GM21825 (cell line): ENCODE results near the gene LINS1.

Source experiments
- ATAC-seq: cut with Tn5 transposase; IDR thresholded peaks from one replicate; pipeline ENCODE4 v1.9.1; 2021; ENCODE audit warnings: mild to moderate bottlenecking, moderate library complexity; ENCODE audit not compliant: unreplicated experiment

LINS1 gene

GRCh38 chr15:100602064-100602822 is at the start of gene LINS1, which contains the start of gene ASB7:
Gene LINS1 (minus strand): TSS chr15:100602184. CDS start chr15:100580842, 21,342 bp downstream.
Gene ASB7 (plus strand): TSS chr15:100602589. CDS start chr15:100612217, 9,628 bp downstream.
- ATAC-seq, result peak; percentile 87

- ATAC-seq, result no peak
Observed at GRCh38 chr15:100651253-100651652, 49.3 kb upstream of the LINS1 start.

- ATAC-seq, result no peak
Observed at GRCh38 chr15:100650685-100651084, 48.7 kb upstream of the LINS1 start.

GRCh38 chr15:100648951-100649350 is 47.0 kb upstream of the LINS1 start:
- no peak for ATAC-seq

GRCh38 chr15:100645671-100646070 is 43.7 kb upstream of the LINS1 start:
- no peak for ATAC-seq

GRCh38 chr15:100642950-100643338 is 41.0 kb upstream of the LINS1 start:
- no peak for ATAC-seq

- no peak for ATAC-seq
Observed at GRCh38 chr15:100642213-100642949, 40.4 kb upstream of the LINS1 start.

- no peak for ATAC-seq
Observed at GRCh38 chr15:100638177-100638730, 36.3 kb upstream of the LINS1 start.

GRCh38 chr15:100635406-100636071 is 33.6 kb upstream of the LINS1 start:
- ATAC-seq, result no peak

- no peak for ATAC-seq
Observed at GRCh38 chr15:100633763-100634075, 31.7 kb upstream of the LINS1 start.

GRCh38 chr15:100631831-100632230 is 29.8 kb upstream of the LINS1 start:
- ATAC-seq, result no peak

- ATAC-seq, result no peak
Observed at GRCh38 chr15:100628746-100629145, 26.8 kb upstream of the LINS1 start.

GRCh38 chr15:100627789-100628395 is 25.9 kb upstream of the LINS1 start:
- peak; percentile 84 for ATAC-seq

GRCh38 chr15:100623301-100623700 is 21.3 kb upstream of the LINS1 start:
- no peak for ATAC-seq

GRCh38 chr15:100616700-100617099 is 14.7 kb upstream of the LINS1 start:
- ATAC-seq, result no peak

GRCh38 chr15:100615801-100616200 is 13.8 kb upstream of the LINS1 start:
- no peak for ATAC-seq

GRCh38 chr15:100614918-100615317 is 12.9 kb upstream of the LINS1 start:
- no peak for ATAC-seq

- no peak for ATAC-seq
Observed at GRCh38 chr15:100614336-100614735, 12.4 kb upstream of the LINS1 start.

- ATAC-seq, result no peak
Observed at GRCh38 chr15:100613208-100613607, 11.2 kb upstream of the LINS1 start.

GRCh38 chr15:100612539-100612938 is 10.6 kb upstream of the LINS1 start:
- ATAC-seq, result no peak

GRCh38 chr15:100602823-100603393 is 924 bp upstream of the LINS1 start:
- ATAC-seq, result peak; percentile 40
